ENCODE results near the gene TMEM259.

TMEM259 gene

GRCh38 chr19:964761-965694 lies 55.9 kb downstream of the TMEM259 start:
- DNase-seq (ENCODE audit: low read depth): peak; percentile 22
- no peak for TF ChIP-seq CTCF (conservative IDR thresholded peaks at IDR 0.05; ENCODE audit: low read length)
- no peak overlapping the region for H3K4me3 ChIP-seq (ENCODE audit: low read length)

GRCh38 chr19:964116-964520 lies 56.8 kb downstream of the TMEM259 start:
- H3K4me3 ChIP-seq (ENCODE audit: low read length): no peak overlapping the region
- DNase-seq (ENCODE audit: low read depth): no peak
- TF ChIP-seq CTCF (conservative IDR thresholded peaks at IDR 0.05; ENCODE audit: low read length): no peak

- DNase-seq (ENCODE audit: low read depth): no peak
- TF ChIP-seq CTCF (conservative IDR thresholded peaks at IDR 0.05; ENCODE audit: low read length): no peak
- H3K4me3 ChIP-seq (ENCODE audit: low read length): no peak overlapping the region
Observed at GRCh38 chr19:963486-963951, 57.4 kb downstream of the TMEM259 start.

GRCh38 chr19:962683-963400 lies 58.1 kb downstream of the TMEM259 start:
- no peak for DNase-seq (ENCODE audit: low read depth)
- no peak overlapping the region for H3K4me3 ChIP-seq (ENCODE audit: low read length)
- no peak for TF ChIP-seq CTCF (conservative IDR thresholded peaks at IDR 0.05; ENCODE audit: low read length)

GRCh38 chr19:961866-962620 lies 58.9 kb downstream of the TMEM259 start:
- TF ChIP-seq CTCF (conservative IDR thresholded peaks at IDR 0.05; ENCODE audit: low read length): no peak
- peak; percentile 28 for DNase-seq (ENCODE audit: low read depth)

DNA sequence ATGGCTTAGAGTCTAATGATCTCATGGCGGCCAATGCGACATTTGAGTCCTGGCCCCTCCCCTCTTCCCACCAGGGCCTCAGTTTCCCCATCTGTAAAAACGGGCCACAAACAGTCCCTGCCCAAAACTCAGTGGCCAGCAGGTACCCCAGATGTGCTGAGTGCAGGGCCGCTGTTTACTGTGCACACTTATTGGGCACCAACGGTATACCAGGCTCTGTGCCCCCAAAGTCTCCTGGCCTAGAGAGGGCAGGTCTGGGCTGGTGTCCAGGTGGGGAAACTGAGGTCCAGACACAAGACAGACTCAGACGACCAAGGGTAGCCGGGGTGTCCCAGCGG lies 60.4 kb downstream of the TMEM259 start:
- H3K4me3 ChIP-seq (ENCODE audit: low read length): no peak overlapping the region
- no peak for DNase-seq (ENCODE audit: low read depth)
- TF ChIP-seq CTCF (conservative IDR thresholded peaks at IDR 0.05; ENCODE audit: low read length): no peak

More at GRCh38 chr19:961866-962620, 58.9 kb downstream of the TMEM259 start:
- H3K4me3 ChIP-seq (ENCODE audit: low read length): no peak overlapping the region

All from AG10803 (cell line).